Mesendoderm (in vitro differentiated cells): ENCODE results near the gene DES.

Experiments used
- DNase-seq: peaks from one replicate; pipeline ENCODE4 v3.0.0; 2013
- H2AK5ac ChIP-seq: 2 replicates; pipeline ENCODE4 v1.6.1; 2013; ENCODE audit warnings: low read length, inconsistent platforms
- H2BK120ac ChIP-seq: 2 replicates; pipeline ENCODE4 v1.6.1; 2013; ENCODE audit warnings: low read depth, mild to moderate bottlenecking, low read length, moderate library complexity, mixed read lengths
- H2BK15ac ChIP-seq: replicated peaks from 2 replicates; pipeline ENCODE4 v1.6.1; 2013; ENCODE audit warnings: low read depth, mild to moderate bottlenecking, moderate library complexity
- H2BK5ac ChIP-seq: 2 replicates; pipeline ENCODE4 v1.6.1; 2013; ENCODE audit warnings: low read length, inconsistent platforms
- H3K18ac ChIP-seq: 2 replicates; pipeline ENCODE4 v1.6.1; 2013; ENCODE audit warnings: mild to moderate bottlenecking, low read length, mixed read lengths
- H3K23ac ChIP-seq: one replicate; pipeline ENCODE4 v1.6.1; 2013; ENCODE audit warnings: low read length
- H3K27ac ChIP-seq: 2 replicates; pipeline ENCODE4 v1.5.1; 2013; ENCODE audit warnings: low read depth, mild to moderate bottlenecking, inconsistent platforms, low read length, moderate library complexity
- H3K27me3 ChIP-seq: 2 replicates; pipeline ENCODE4 v1.6.1; 2013; ENCODE audit warnings: low read length, control low read depth, mild to moderate bottlenecking, inconsistent platforms; ENCODE audit not compliant: insufficient read depth, poor library complexity
- H3K36me3 ChIP-seq: 2 replicates; pipeline ENCODE4 v1.6.1; 2013; ENCODE audit warnings: low read length, inconsistent platforms; ENCODE audit not compliant: control insufficient read depth, insufficient read depth
- H3K4ac ChIP-seq: one replicate; pipeline ENCODE4 v1.6.1; 2013; ENCODE audit warnings: low read depth, mild to moderate bottlenecking, low read length, moderate library complexity
- H3K4me1 ChIP-seq: 2 replicates; pipeline ENCODE4 v1.6.1; 2013; ENCODE audit warnings: low read depth, low read length, inconsistent platforms; ENCODE audit not compliant: control insufficient read depth
- H3K4me2 ChIP-seq: 2 replicates; pipeline ENCODE4 v1.6.1; 2013; ENCODE audit warnings: low read length
- H3K4me3 ChIP-seq: 2 replicates; pipeline ENCODE4 v1.5.1; 2013; ENCODE audit warnings: mild to moderate bottlenecking, low read length
- H3K56ac ChIP-seq: one replicate; pipeline ENCODE4 v1.6.1; 2013; ENCODE audit warnings: low read length
- H3K79me1 ChIP-seq: 2 replicates; pipeline ENCODE4 v1.6.1; 2013; ENCODE audit warnings: low read length, inconsistent platforms
- H3K79me2 ChIP-seq: 2 replicates; pipeline ENCODE4 v1.6.1; 2013; ENCODE audit warnings: mild to moderate bottlenecking, low read length; ENCODE audit not compliant: control insufficient read depth, insufficient read depth
- H3K9ac ChIP-seq: 2 replicates; pipeline ENCODE4 v1.6.1; 2013; ENCODE audit warnings: low read length, inconsistent platforms
- H4K5ac ChIP-seq: one replicate; pipeline ENCODE4 v1.6.1; 2013; ENCODE audit warnings: low read length
- H4K8ac ChIP-seq: one replicate; pipeline ENCODE4 v1.6.1; 2013; ENCODE audit warnings: low read depth, mild to moderate bottlenecking, control low read depth, low read length, moderate library complexity
- WGBS: extraction: QIAGEN DNeasy Blood & Tissue Kit; methylation state at CpG from one replicate; pipeline ENCODE4 v1.1.7; 2013; ENCODE audit warnings: low lambda C conversion rate, missing lambda C conversion rate; ENCODE audit not compliant: insufficient coverage; ENCODE audit errors: extremely low coverage; 5-methylcytosine and 5-hydroxymethylcytosine counted together

Gene DES

DNA sequence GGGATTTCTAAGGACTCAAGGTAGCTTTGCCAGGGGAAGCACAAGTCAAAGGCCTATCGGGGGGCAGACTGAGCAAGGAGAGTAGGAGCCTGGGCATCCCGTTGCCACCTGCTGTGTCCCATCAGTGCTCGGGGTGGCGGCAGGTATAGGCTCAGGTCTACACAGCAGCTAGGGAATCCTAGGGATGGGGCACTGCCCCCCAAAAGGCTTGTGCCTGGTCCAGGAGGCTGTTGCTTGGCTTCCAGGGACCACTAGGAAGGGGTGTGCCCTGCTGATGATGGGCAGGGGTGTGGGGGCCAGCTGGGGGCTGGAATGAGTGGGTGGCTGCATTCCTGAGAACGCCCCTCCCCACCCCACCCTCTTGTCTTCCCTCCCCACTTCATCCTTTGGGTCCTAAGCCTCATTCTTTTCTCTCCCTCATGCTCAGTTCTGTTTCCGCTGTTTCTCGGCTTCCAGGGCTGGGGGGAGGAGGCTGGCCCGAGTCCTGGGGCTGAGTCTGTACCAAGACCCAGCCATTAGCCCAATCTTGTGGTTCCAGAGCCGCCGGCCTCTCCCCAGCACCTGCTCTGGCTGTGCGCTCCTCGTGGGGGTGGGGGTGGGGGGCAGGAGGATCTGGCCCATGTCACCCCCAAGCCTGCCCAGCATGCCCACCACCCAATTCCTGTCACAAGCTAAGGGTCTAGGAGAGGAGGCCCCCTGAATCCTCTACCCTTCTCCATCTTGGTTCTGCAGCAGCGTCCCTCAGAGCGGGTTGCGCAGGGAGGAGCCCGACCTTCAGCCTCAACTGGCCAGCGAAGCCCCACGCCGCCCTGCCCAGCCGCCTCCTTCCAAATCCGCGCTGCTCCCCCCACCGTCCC lies 29.3 kb downstream of the DES start:
- no CpG with 5 or more reads among the region's 23 CpGs for WGBS
- H3K9ac ChIP-seq: no peak overlapping the region
- no peak for DNase-seq

DNA sequence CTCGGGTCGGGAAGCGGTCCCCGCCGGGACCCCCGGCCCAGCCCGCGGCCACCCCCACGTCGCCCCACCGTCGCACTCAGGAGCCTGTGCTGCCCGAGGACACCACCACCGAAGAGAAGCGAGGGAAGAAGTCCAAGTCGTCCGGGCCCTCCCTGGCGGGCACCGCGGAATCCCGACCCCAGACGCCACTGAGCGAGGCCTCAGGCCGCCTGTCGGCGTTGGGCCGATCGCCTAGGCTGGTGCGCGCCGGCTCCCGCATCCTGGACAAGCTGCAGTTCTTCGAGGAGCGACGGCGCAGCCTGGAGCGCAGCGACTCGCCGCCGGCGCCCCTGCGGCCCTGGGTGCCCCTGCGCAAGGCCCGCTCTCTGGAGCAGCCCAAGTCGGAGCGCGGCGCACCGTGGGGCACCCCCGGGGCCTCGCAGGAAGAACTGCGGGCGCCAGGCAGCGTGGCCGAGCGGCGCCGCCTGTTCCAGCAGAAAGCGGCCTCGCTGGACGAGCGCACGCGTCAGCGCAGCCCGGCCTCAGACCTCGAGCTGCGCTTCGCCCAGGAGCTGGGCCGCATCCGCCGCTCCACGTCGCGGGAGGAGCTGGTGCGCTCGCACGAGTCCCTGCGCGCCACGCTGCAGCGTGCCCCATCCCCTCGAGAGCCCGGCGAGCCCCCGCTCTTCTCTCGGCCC lies 30.1 kb downstream of the DES start:
- no CpG with 5 or more reads among the region's 88 CpGs for WGBS
- H3K36me3 ChIP-seq: no peaks in the 10 kb centered on the region

More for the DNA sequence above, 29.3 kb downstream of the DES start:
- H3K56ac ChIP-seq: peak overlapping the region; percentile 88
- no peak overlapping the region for H4K8ac ChIP-seq
- no peak overlapping the region for H3K4ac ChIP-seq
- no peaks in the 10 kb centered on the region for H3K36me3 ChIP-seq
- no peak overlapping the region for H4K5ac ChIP-seq
- H2BK5ac ChIP-seq: no peak overlapping the region
- no peak overlapping the region for H3K27ac ChIP-seq
- peak overlapping the region; percentile 66 for H3K23ac ChIP-seq
- H3K4me3 ChIP-seq: no peak overlapping the region
- H3K27me3 ChIP-seq: peaks cover 5% of the 10 kb centered on the region
- H3K18ac ChIP-seq: no peak overlapping the region
- H3K79me1 ChIP-seq: no peaks in the 10 kb centered on the region
- H2BK15ac ChIP-seq: no peak overlapping the region
- no peak overlapping the region for H2AK5ac ChIP-seq
- H3K4me1 ChIP-seq: no peaks in the 10 kb centered on the region
- H3K4me2 ChIP-seq: no peak overlapping the region
- H3K79me2 ChIP-seq: no peaks in the 10 kb centered on the region
- H2BK120ac ChIP-seq: no peak overlapping the region

DNA sequence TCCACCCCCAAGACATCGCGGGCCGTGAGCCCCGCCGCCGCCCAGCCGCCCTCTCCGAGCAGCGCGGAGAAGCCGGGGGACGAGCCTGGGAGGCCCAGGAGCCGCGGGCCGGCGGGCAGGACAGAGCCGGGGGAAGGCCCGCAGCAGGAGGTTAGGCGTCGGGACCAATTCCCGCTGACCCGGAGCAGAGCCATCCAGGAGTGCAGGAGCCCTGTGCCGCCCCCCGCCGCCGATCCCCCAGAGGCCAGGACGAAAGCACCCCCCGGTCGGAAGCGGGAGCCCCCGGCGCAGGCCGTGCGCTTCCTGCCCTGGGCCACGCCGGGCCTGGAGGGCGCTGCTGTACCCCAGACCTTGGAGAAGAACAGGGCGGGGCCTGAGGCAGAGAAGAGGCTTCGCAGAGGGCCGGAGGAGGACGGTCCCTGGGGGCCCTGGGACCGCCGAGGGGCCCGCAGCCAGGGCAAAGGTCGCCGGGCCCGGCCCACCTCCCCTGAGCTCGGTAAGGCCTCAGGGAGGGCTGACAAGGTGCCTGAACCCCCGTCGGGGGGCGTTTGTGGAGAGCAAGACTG lies 30.7 kb downstream of the DES start:
- peak; percentile 72 for DNase-seq
- Histone ChIP-seq H3K4me1 (peaks cover 6% of the 10 kb centered on the region), H3K4me2 (peak overlapping the region; percentile 46), H4K5ac (no peak overlapping the region), H2BK120ac (no peak overlapping the region), H4K8ac (no peak overlapping the region), H3K27ac (no peak overlapping the region), H3K56ac (peak overlapping the region; percentile 88), H3K4me3 (no peak overlapping the region), H3K36me3 (no peaks in the 10 kb centered on the region), H3K9ac (peak overlapping the region; percentile 67), H3K4ac (no peak overlapping the region), H2AK5ac (no peak overlapping the region), H3K27me3 (peaks cover 5% of the 10 kb centered on the region), H2BK5ac (no peak overlapping the region), H3K23ac (no peak overlapping the region), H2BK15ac (no peak overlapping the region), H3K79me2 (no peaks in the 10 kb centered on the region), H3K18ac (peak overlapping the region; percentile 33), H3K79me1 (no peaks in the 10 kb centered on the region)
- WGBS: no CpG with 5 or more reads among the region's 51 CpGs

More for the DNA sequence above, 30.1 kb downstream of the DES start:
- H4K5ac ChIP-seq: no peak overlapping the region
- peak overlapping the region; percentile 88 for H3K56ac ChIP-seq
- no peaks in the 10 kb centered on the region for H3K79me1 ChIP-seq
- no peak overlapping the region for H4K8ac ChIP-seq
- H3K27me3 ChIP-seq: peaks cover 5% of the 10 kb centered on the region
- H3K4ac ChIP-seq: no peak overlapping the region
- no peaks in the 10 kb centered on the region for H3K79me2 ChIP-seq
- no peak overlapping the region for H3K27ac ChIP-seq
- peak overlapping the region; percentile 33 for H3K18ac ChIP-seq
- H3K23ac ChIP-seq: peak overlapping the region; percentile 66
- no peak overlapping the region for H3K4me3 ChIP-seq
- H3K4me1 ChIP-seq: peaks cover 3% of the 10 kb centered on the region
- H2AK5ac ChIP-seq: no peak overlapping the region
- H3K9ac ChIP-seq: peak overlapping the region; percentile 67
- DNase-seq: peak; percentile 67
- H2BK5ac ChIP-seq: no peak overlapping the region
- peak overlapping the region; percentile 46 for H3K4me2 ChIP-seq
- no peak overlapping the region for H2BK120ac ChIP-seq
- no peak overlapping the region for H2BK15ac ChIP-seq

DNA sequence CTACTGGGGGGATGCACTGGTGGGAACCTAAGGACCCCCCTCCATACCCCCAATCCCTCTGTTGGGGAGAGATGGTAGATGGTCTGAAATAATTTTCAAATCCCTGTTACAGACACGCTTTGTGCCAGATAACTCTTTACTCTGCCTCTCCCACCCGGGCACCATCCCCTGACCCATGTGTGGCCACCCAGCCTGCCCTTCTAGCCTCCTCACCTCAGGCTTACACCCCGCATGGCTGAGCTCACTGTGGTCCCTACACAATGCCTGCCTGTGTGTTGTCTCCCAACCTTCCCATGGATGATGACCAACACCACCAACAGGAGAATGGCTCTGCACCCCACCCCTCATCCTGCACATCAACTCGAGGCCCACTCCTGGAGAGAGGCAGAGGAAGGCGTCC lies 31.4 kb downstream of the DES start:
- no peaks in the 10 kb centered on the region for H3K36me3 ChIP-seq
- no peak overlapping the region for H3K9ac ChIP-seq
- H3K79me1 ChIP-seq: no peaks in the 10 kb centered on the region
- H3K4me1 ChIP-seq: peaks cover 6% of the 10 kb centered on the region
- H4K8ac ChIP-seq: no peak overlapping the region
- no CpG with 5 or more reads among the region's 5 CpGs for WGBS
- H2BK120ac ChIP-seq: no peak overlapping the region
- H3K27ac ChIP-seq: no peak overlapping the region
- no peak overlapping the region for H3K4me3 ChIP-seq
- peaks cover 5% of the 10 kb centered on the region for H3K27me3 ChIP-seq
- no peak overlapping the region for H3K4ac ChIP-seq
- no peak overlapping the region for H2BK15ac ChIP-seq
- H4K5ac ChIP-seq: no peak overlapping the region
- no peak for DNase-seq
- no peak overlapping the region for H3K23ac ChIP-seq
- H3K4me2 ChIP-seq: no peak overlapping the region
- H3K79me2 ChIP-seq: no peaks in the 10 kb centered on the region
- H2BK5ac ChIP-seq: no peak overlapping the region
- no peak overlapping the region for H3K56ac ChIP-seq
- H2AK5ac ChIP-seq: no peak overlapping the region
- no peak overlapping the region for H3K18ac ChIP-seq

DNA sequence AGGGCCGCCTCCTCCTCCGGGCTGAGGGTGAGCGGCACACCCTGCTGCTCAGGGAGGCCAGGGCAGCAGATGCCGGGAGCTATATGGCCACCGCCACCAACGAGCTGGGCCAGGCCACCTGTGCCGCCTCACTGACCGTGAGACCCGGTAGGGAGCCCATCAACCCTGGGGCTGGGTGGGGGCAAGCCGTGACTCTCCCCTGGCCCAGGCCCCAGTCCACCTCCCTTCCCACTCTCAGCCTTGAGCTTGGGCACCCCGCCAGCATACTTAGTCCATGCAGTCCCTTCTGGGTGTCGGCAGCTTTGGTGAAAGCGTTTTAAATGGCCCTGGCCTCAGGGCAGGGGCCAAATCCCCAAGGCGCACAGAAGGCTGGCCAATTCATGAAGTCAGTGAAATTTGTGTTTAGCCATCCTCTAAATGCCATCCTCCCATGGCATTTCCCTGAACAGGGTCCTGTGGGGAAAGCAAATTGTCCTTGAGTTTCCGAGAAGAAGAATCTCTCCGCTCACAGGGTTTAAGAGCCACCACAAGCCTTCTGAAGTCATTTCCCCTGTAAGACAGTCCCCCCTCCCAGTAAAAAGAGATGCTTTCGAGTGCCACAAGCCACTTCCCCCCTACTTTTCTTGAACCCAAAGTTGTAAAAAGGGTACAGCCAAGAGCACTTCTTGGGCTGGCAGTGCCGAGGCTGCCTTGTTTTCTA lies 33.6 kb downstream of the DES start:
- no peak overlapping the region for H3K9ac ChIP-seq
- H3K79me1 ChIP-seq: no peaks in the 10 kb centered on the region
- H3K56ac ChIP-seq: no peak overlapping the region
- no peaks in the 10 kb centered on the region for H3K36me3 ChIP-seq
- no peak overlapping the region for H3K18ac ChIP-seq
- no peak overlapping the region for H3K23ac ChIP-seq
- H3K27ac ChIP-seq: no peak overlapping the region
- H3K4me2 ChIP-seq: no peak overlapping the region
- H2BK5ac ChIP-seq: no peak overlapping the region
- H4K8ac ChIP-seq: no peak overlapping the region
- no CpG with 5 or more reads among the region's 18 CpGs for WGBS
- H2BK15ac ChIP-seq: no peak overlapping the region
- H3K4me3 ChIP-seq: no peak overlapping the region
- peaks cover 6% of the 10 kb centered on the region for H3K4me1 ChIP-seq
- H3K4ac ChIP-seq: no peak overlapping the region
- H2BK120ac ChIP-seq: no peak overlapping the region
- peaks cover 5% of the 10 kb centered on the region for H3K27me3 ChIP-seq
- no peak overlapping the region for H2AK5ac ChIP-seq
- H3K79me2 ChIP-seq: no peaks in the 10 kb centered on the region
- H4K5ac ChIP-seq: no peak overlapping the region
- no peak for DNase-seq
